Transverse colon (tissue), 4 donors: ENCODE measurements around the gene PLAGL1.

ENCODE experiments used
- CTCF ChIP-seq, 5 experiments: fragments of 200-600 bp in 3 of 5; fragments of 450-650 bp in 2 of 5; sonication (generic) in 3 of 5; IDR thresholded peaks; 1 replicate in 2 of 5; 2 replicates in 3 of 5; pipeline ENCODE4 v1.5.1; 2016 to 2017; ENCODE audit warnings: antibody characterized with exemption in 5 of 5, inconsistent platforms in 3 of 5, mild to moderate bottlenecking in 2 of 5, moderate library complexity in 1 of 5
- POLR2AphosphoS5 ChIP-seq, 3 donors: sonication (generic); formaldehyde crosslinking; IDR thresholded peaks; one replicate each; pipeline ENCODE4 v1.6.1; 2016; ENCODE audit warnings: antibody characterized with exemption in 3 of 3

- TF ChIP-seq CTCF (IDR thresholded peaks at IDR 0.05) (no peak), POLR2AphosphoS5 (IDR thresholded peaks at IDR 0.05) (no peak)
Measured at GRCh38 chr6:143936778-143937667, 71.0 kb downstream of the PLAGL1 start.
